HCT116 (cell line): ENCODE measurements around the gene THAP8. TPM values are rescaled to one million over a fixed set of nuclear protein-coding genes. Genes with fewer than 3 reads are reported as not detected.

Experiments used
- ATAC-seq: fragments of 200-7000 bp; cut with Tn5 transposase; 2 replicates; pipeline ENCODE4 v1.9.1; 2020; ENCODE audit warnings: mild to moderate bottlenecking, moderate library complexity
- BruUV-seq: library from RNA; stranded (reverse); fragments of 400-500 nt; replicated peaks from 2 replicates; lab custom pipeline; 2021; lab: Mats Ljungman, UMichigan
- CTCF ChIA-PET: fragments of 300-600 bp; sonication (Branson Sonifier 250); formaldehyde crosslinking; loops from one replicate; lab custom pipeline; 2021; ENCODE audit warnings: antibody characterized with exemption; lab: Charles Lee
- POLR2A ChIA-PET: fragments of 300-600, 350-600 bp; sonication (Branson Sonifier 250); formaldehyde crosslinking; loops from one replicate; lab custom pipeline; 2021; ENCODE audit warnings: antibody characterized with exemption; lab: Charles Lee
- RAD21 ChIA-PET, 2 experiments: fragments of 300-600 bp; sonication (Branson Sonifier 250); formaldehyde crosslinking; loops; one replicate each; lab custom pipeline; 2023; ENCODE audit warnings: low total read pairs in 2 of 2; ENCODE audit not compliant: uncharacterized antibody in 2 of 2, unreplicated experiment in 2 of 2, low non-redundant PET in 1 of 2; lab: Charles Lee
- DNase-seq: peaks from one replicate; pipeline ENCODE4 v3.0.0-alpha.2; 2010; ENCODE audit warnings: low read depth, low spot score
- H2AFZ ChIP-seq: fragments of 200-600 bp; shearing (Covaris generic), sonication (generic); 2 replicates; pipeline ENCODE4 v1.6.1; 2017; ENCODE audit warnings: low read depth, mixed run types, mixed read lengths, antibody characterized with exemption, low read length; ENCODE audit not compliant: poor library complexity, severe bottlenecking
- H3K27ac ChIP-seq: 2 replicates; pipeline ENCODE4 v1.5.1; 2012; ENCODE audit warnings: low read depth, low read length
- H3K27me3 ChIP-seq: fragments of 200-600 bp; sonication (generic); 2 replicates; pipeline ENCODE4 v1.6.1; 2016; ENCODE audit warnings: mixed run types, low read length, mixed read lengths; ENCODE audit not compliant: insufficient read depth
- H3K36me3 ChIP-seq, 2 experiments: fragments of 200-500 bp in 1 of 2; fragments of 200-600 bp in 1 of 2; sonication (Bioruptor generic) in 1 of 2; sonication (generic) in 1 of 2; 2 replicates each; pipeline versions ENCODE4 v1.5.1 to v1.6.1; 2014 to 2016; ENCODE audit warnings: low read length in 2 of 2, inconsistent platforms in 1 of 2, mixed read lengths in 1 of 2, mixed run types in 1 of 2; ENCODE audit not compliant: insufficient read depth in 2 of 2, control insufficient read depth in 1 of 2
- H3K4me1 ChIP-seq, 2 experiments: fragments of 200-600 bp in 1 of 2; sonication (generic) in 1 of 2; 2 replicates each; pipeline versions ENCODE4 v1.5.1 to v1.6.1; 2012 to 2017; ENCODE audit warnings: low read length in 2 of 2, inconsistent platforms in 1 of 2, mild to moderate bottlenecking in 1 of 2, mixed read lengths in 1 of 2, mixed run types in 1 of 2, moderate library complexity in 1 of 2; ENCODE audit not compliant: insufficient read depth in 2 of 2, control insufficient read depth in 1 of 2
- H3K4me2 ChIP-seq: fragments of 200-600 bp; sonication (generic); 2 replicates; pipeline ENCODE4 v1.6.1; 2017; ENCODE audit warnings: mixed run types, low read length, mixed read lengths
- H3K4me3 ChIP-seq, 2 experiments: fragments of 200-600 bp in 1 of 2; sonication (generic) in 1 of 2; replicated peaks in 1 of 2; 2 replicates each; pipeline ENCODE4 v1.5.1; 2011 to 2016; ENCODE audit warnings: low read length in 2 of 2, control low read depth in 1 of 2, low read depth in 1 of 2, mild to moderate bottlenecking in 1 of 2, mixed read lengths in 1 of 2, mixed run types in 1 of 2
- H3K79me2 ChIP-seq: fragments of 200-600 bp; sonication (generic); 2 replicates; pipeline ENCODE4 v1.6.1; 2017; ENCODE audit warnings: mild to moderate bottlenecking, mixed run types, low read length, moderate library complexity, mixed read lengths; ENCODE audit not compliant: insufficient read depth
- H3K9ac ChIP-seq: fragments of 200-600 bp; sonication (generic); 2 replicates; pipeline ENCODE4 v1.6.1; 2016; ENCODE audit warnings: low read length, mixed read lengths
- H3K9me2 ChIP-seq: fragments of 200-600 bp; sonication (generic), shearing (Covaris generic); 2 replicates; pipeline ENCODE4 v1.6.1; 2017; ENCODE audit warnings: mixed run types, mild to moderate bottlenecking, moderate library complexity; ENCODE audit not compliant: insufficient read depth
- H3K9me3 ChIP-seq, 2 experiments: fragments of 200-500 bp in 1 of 2; fragments of 200-600 bp in 1 of 2; sonication (Bioruptor generic) in 1 of 2; sonication (generic) in 1 of 2; 2 replicates each; pipeline ENCODE4 v1.6.1; 2014 to 2017; ENCODE audit warnings: low read length in 2 of 2, mixed read lengths in 2 of 2, inconsistent platforms in 1 of 2, low read depth in 1 of 2, mild to moderate bottlenecking in 1 of 2, mixed run types in 1 of 2, moderate library complexity in 1 of 2; ENCODE audit not compliant: control insufficient read depth in 1 of 2, insufficient read depth in 1 of 2
- H4K20me1 ChIP-seq: fragments of 200-600 bp; sonication (generic), shearing (Covaris generic); 2 replicates; pipeline ENCODE4 v1.6.1; 2017; ENCODE audit warnings: mixed run types, mild to moderate bottlenecking, moderate library complexity; ENCODE audit not compliant: insufficient read depth
- CEBPB ChIP-seq: IDR thresholded peaks from 2 replicates; pipeline ENCODE4 v1.6.1; 2012; ENCODE audit warnings: low read depth
- EGR1 ChIP-seq: IDR thresholded peaks from 2 replicates; pipeline ENCODE4 v1.6.1; 2012; ENCODE audit warnings: low read depth
- JUND ChIP-seq: IDR thresholded peaks from 2 replicates; pipeline ENCODE4 v1.6.1; 2012
- TCF7L2 ChIP-seq: IDR thresholded peaks from 2 replicates; pipeline ENCODE4 v1.7.0; 2011; ENCODE audit warnings: borderline replicate concordance, inconsistent platforms; ENCODE audit not compliant: insufficient read depth, insufficient read length; ENCODE audit errors: extremely low read depth
- YY1 ChIP-seq: IDR thresholded peaks from 2 replicates; pipeline ENCODE4 v1.6.1; 2011; ENCODE audit warnings: low read length, low read depth, moderate library complexity, mild to moderate bottlenecking; ENCODE audit not compliant: insufficient replicate concordance; ENCODE audit errors: extremely low read depth
- intact Hi-C: fragments of 100-400 bp; cut with micrococcal nuclease; formaldehyde crosslinking; loops from 2 replicates; pipeline ENCODE4 v1.10.0; 2022
- total RNA-seq: library from RNA; stranded (reverse); gene quantifications from one replicate; pipeline ENCODE4 v1.2.1, GENCODE V29; 2021; ENCODE audit not compliant: unreplicated experiment
- TF ChIP-seq, protein P1 (sequence below): IDR thresholded peaks from 2 replicates; pipeline ENCODE4 v1.6.1; 2012; ENCODE audit warnings: low read depth
- TF ChIP-seq, protein P2 (sequence below), 3 experiments: fragments of 200-600 bp in 1 of 3; sonication (generic) in 1 of 3; IDR thresholded peaks in 2 of 3; conservative IDR thresholded peaks in 1 of 3; 2 replicates each; pipeline ENCODE4 v1.5.1; 2012 to 2017; ENCODE audit warnings: low read depth in 2 of 3, low read length in 2 of 3, antibody characterized with exemption in 1 of 3, borderline replicate concordance in 1 of 3, control low read depth in 1 of 3, mild to moderate bottlenecking in 1 of 3, mixed read lengths in 1 of 3, mixed run types in 1 of 3, moderate library complexity in 1 of 3; ENCODE audit not compliant: insufficient read depth in 1 of 3

Gene THAP8
- total RNA-seq, 1 experiment from 2014 or later: 1.7 TPM

GRCh38 chr19:36054733-36055686, 925 bp upstream of the THAP8 start, which contains the start of gene WDR62 (continued):
- TF ChIP-seq, protein P1, sequence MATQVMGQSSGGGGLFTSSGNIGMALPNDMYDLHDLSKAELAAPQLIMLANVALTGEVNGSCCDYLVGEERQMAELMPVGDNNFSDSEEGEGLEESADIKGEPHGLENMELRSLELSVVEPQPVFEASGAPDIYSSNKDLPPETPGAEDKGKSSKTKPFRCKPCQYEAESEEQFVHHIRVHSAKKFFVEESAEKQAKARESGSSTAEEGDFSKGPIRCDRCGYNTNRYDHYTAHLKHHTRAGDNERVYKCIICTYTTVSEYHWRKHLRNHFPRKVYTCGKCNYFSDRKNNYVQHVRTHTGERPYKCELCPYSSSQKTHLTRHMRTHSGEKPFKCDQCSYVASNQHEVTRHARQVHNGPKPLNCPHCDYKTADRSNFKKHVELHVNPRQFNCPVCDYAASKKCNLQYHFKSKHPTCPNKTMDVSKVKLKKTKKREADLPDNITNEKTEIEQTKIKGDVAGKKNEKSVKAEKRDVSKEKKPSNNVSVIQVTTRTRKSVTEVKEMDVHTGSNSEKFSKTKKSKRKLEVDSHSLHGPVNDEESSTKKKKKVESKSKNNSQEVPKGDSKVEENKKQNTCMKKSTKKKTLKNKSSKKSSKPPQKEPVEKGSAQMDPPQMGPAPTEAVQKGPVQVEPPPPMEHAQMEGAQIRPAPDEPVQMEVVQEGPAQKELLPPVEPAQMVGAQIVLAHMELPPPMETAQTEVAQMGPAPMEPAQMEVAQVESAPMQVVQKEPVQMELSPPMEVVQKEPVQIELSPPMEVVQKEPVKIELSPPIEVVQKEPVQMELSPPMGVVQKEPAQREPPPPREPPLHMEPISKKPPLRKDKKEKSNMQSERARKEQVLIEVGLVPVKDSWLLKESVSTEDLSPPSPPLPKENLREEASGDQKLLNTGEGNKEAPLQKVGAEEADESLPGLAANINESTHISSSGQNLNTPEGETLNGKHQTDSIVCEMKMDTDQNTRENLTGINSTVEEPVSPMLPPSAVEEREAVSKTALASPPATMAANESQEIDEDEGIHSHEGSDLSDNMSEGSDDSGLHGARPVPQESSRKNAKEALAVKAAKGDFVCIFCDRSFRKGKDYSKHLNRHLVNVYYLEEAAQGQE: no peak
- TF ChIP-seq TCF7L2 (no peak), EGR1 (no peak)

GRCh38 chr19:36051637-36052036, 2.4 kb downstream of the THAP8 start:
- Histone ChIP-seq H3K9me2 (no peaks in the 10 kb centered on the region), H3K4me3 (no peak overlapping the region), H3K27me3 (no peaks in the 10 kb centered on the region), H3K9ac (no peak overlapping the region), H2AFZ (no peak overlapping the region), H3K4me1 (peaks cover 19 to 47% of the 10 kb centered on the region in 2 experiments), H3K79me2 (peaks cover 16% of the 10 kb centered on the region), H3K36me3 (no peaks in the 10 kb centered on the region), H3K9me3 (no peaks in the 10 kb centered on the region), H3K4me2 (no peak overlapping the region), H3K27ac (no peak overlapping the region), H4K20me1 (no peaks in the 10 kb centered on the region)
- no peak for ATAC-seq
- TF ChIP-seq JUND (no peak), CEBPB (no peak), YY1 (no peak)
- TF ChIP-seq, protein P2, sequence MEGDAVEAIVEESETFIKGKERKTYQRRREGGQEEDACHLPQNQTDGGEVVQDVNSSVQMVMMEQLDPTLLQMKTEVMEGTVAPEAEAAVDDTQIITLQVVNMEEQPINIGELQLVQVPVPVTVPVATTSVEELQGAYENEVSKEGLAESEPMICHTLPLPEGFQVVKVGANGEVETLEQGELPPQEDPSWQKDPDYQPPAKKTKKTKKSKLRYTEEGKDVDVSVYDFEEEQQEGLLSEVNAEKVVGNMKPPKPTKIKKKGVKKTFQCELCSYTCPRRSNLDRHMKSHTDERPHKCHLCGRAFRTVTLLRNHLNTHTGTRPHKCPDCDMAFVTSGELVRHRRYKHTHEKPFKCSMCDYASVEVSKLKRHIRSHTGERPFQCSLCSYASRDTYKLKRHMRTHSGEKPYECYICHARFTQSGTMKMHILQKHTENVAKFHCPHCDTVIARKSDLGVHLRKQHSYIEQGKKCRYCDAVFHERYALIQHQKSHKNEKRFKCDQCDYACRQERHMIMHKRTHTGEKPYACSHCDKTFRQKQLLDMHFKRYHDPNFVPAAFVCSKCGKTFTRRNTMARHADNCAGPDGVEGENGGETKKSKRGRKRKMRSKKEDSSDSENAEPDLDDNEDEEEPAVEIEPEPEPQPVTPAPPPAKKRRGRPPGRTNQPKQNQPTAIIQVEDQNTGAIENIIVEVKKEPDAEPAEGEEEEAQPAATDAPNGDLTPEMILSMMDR (IDR thresholded peaks at IDR 0.05 in 2 of 3, conservative IDR thresholded peaks at IDR 0.05 in 1 of 3; ENCODE audit: borderline replicate concordance in 1 of 3, insufficient read depth in 1 of 3, low read depth in 2 of 3, low read length in 2 of 3): no peak
- BruUV-seq: no TSS peak
- POLR2A ChIA-PET: no interaction called here
- RAD21 ChIA-PET: no interaction called here
- CTCF ChIA-PET: no interaction called here
- intact Hi-C loops: loop anchor here (1.0 to 10.0 kb wide), 2 partner anchors 52 to 167 kb away; no protein-coding TSS in a partner anchor
- no peak for DNase-seq
